ENCODE data around the gene LRFN3. TPM values are rescaled to one million over a fixed set of nuclear protein-coding genes. Genes with fewer than 3 reads are reported as not detected.

LRFN3 gene
- total and polyA plus RNA-seq, 2 of the 13 experiments (the other 11 are each of a cell fraction or from before 2014, with no cell fraction given) = 0.74 to 1.6 TPM

- no TSS peak for BruUV-seq (replicated peaks)
- Histone ChIP-seq H3K4me3 (replicated peaks in 1 of 3; ENCODE audit: insufficient read depth in 1 of 3, low read depth in 2 of 3, low read length in 3 of 3) (peak overlapping the region; percentile 35 to 62 (median 47); a peak in 5 of 6 replicates), H3K27ac (ENCODE audit: extremely low read length, insufficient read depth, low read length) (no peak overlapping the region), H3K9me3 (ENCODE audit: low read length) (no peaks in the 10 kb centered on the region), H3K36me3 (replicated peaks in 1 of 2; ENCODE audit: control insufficient read depth in 1 of 2, insufficient read depth in 2 of 2, low read length in 2 of 2) (no peaks in the 10 kb centered on the region), H3K79me2 (ENCODE audit: insufficient read depth, low read length) (no peaks in the 10 kb centered on the region), H2AFZ (ENCODE audit: low read length) (no peak overlapping the region), H3K27me3 (ENCODE audit: control insufficient read depth in 1 of 2, insufficient read depth in 2 of 2, low read length in 2 of 2) (peaks cover 0 to 35% of the 10 kb centered on the region in 2 experiments; a peak in 4 of 5 replicates), H3K4me1 (ENCODE audit: insufficient read depth, low read length) (peaks cover 18% of the 10 kb centered on the region), H3K9ac (ENCODE audit: insufficient read depth, low read depth, low read length) (no peak overlapping the region), H3K4me2 (ENCODE audit: low read depth, low read length) (peak overlapping the region; percentile 57), H4K20me1 (ENCODE audit: insufficient read depth, low read length) (no peaks in the 10 kb centered on the region)
- DNase-seq (ENCODE audit: low spot score) (no peak), ATAC-seq (peak; percentile 81), FAIRE-seq (no peak)
- CTCF ChIA-PET (ENCODE audit: low intra/inter-chr PET ratio, low total read pairs) = no interaction called here
- POLR2A ChIA-PET = no interaction called here
- in situ Hi-C loops (cut with HindIII; ENCODE audit: extremely low pct_ligation_motif_present, low pct_unique_long_range_greater_than_20kb) = no loop called here
- intact Hi-C loops (cut with micrococcal nuclease; ENCODE audit: unreplicated experiment) = no loop called here
- WGBS (ENCODE audit: low lambda C conversion rate) = 11% methylated on average over 38 of the region's 54 CpGs
- TF ChIP-seq ZNF282 (IDR thresholded peaks at IDR 0.05; ENCODE audit: partially characterized antibody) = no peak
- TF ChIP-seq ZSCAN21 (CRISPR knock-in tag; IDR thresholded peaks at IDR 0.05; ENCODE audit: borderline replicate concordance) = 0 out of 2 replicates have a peak, but pooled peaks have one; percentile 41
- TF ChIP-seq CTCF (CRISPR knock-in tag; IDR thresholded peaks at IDR 0.05) = peak; percentile 48
- TF ChIP-seq MTF2 (CRISPR knock-in tag; IDR thresholded peaks at IDR 0.05; ENCODE audit: borderline replicate concordance) = peak; percentile 38; the same call in 1 of the 2 replicates
- peak; percentile 51 for TF ChIP-seq ZNF687 (CRISPR knock-in tag; IDR thresholded peaks at IDR 0.05)
- TF ChIP-seq HNRNPLL (IDR thresholded peaks at IDR 0.05; ENCODE audit: low read depth, low read length, poor library complexity, severe bottlenecking) = peak; percentile 44
- TF ChIP-seq MBNL3 (CRISPR knock-in tag; conservative IDR thresholded peaks at IDR 0.05) = no peak
- no peak for TF ChIP-seq ZBTB7B (CRISPR knock-in tag; IDR thresholded peaks at IDR 0.05)
- TF ChIP-seq DMTF1 (CRISPR knock-in tag; IDR thresholded peaks at IDR 0.05) = no peak
- peak; percentile 75; the same call in 1 of the 2 replicates for TF ChIP-seq MYPOP (CRISPR knock-in tag; IDR thresholded peaks at IDR 0.05)
- 0 out of 2 replicates have a peak, but pooled peaks have one; percentile 17 for TF ChIP-seq TBX2 (CRISPR knock-in tag; IDR thresholded peaks at IDR 0.05; ENCODE audit: borderline replicate concordance)
These were observed 50.7 kb downstream of the LRFN3 start for GRCh38 chr19:35986664-35987570.

All from HepG2 (cell line).